Measurements from ENCODE around the gene SDK1. TPM values are rescaled to one million over a fixed set of nuclear protein-coding genes. Genes with fewer than 3 reads are reported as not detected.

SDK1 gene
- total and polyA plus RNA-seq, 2 experiments from 2014 or later = 4.1 to 16.5 TPM

GRCh38 chr7:3943779-3944520 is 642.9 kb downstream of the SDK1 start:
- Histone ChIP-seq H3K27me3 (no peaks in the 10 kb centered on the region), H3K27ac (no peak overlapping the region), H3K4me3 (no peak overlapping the region), H3K36me3 (no peaks in the 10 kb centered on the region), H3K4me1 (ENCODE audit: low read depth) (no peaks in the 10 kb centered on the region), H3K9me3 (ENCODE audit: low read depth) (no peaks in the 10 kb centered on the region)
- no peak for TF ChIP-seq CTCF (IDR thresholded peaks at IDR 0.05; ENCODE audit: low read depth, low read length)
- no peak for DNase-seq (ENCODE audit: low read depth in 1 of 2, low spot score in 1 of 2)

- no peak overlapping the region for H3K4me3 ChIP-seq
- DNase-seq (ENCODE audit: low read depth in 1 of 2, low spot score in 1 of 2) = no peak
- no peak overlapping the region for H3K27ac ChIP-seq
- no peaks in the 10 kb centered on the region for H3K9me3 ChIP-seq (ENCODE audit: low read depth)
- no peaks in the 10 kb centered on the region for H3K27me3 ChIP-seq
- no peaks in the 10 kb centered on the region for H3K36me3 ChIP-seq
- TF ChIP-seq CTCF (IDR thresholded peaks at IDR 0.05; ENCODE audit: low read depth, low read length) = no peak
- H3K4me1 ChIP-seq (ENCODE audit: low read depth) = no peaks in the 10 kb centered on the region
These were observed 648.2 kb downstream of the SDK1 start for GRCh38 chr7:3949242-3949640.

GRCh38 chr7:3950249-3950648 is 649.2 kb downstream of the SDK1 start:
- TF ChIP-seq CTCF (IDR thresholded peaks at IDR 0.05; ENCODE audit: low read depth, low read length) = no peak
- H3K4me3 ChIP-seq = no peak overlapping the region
- no peaks in the 10 kb centered on the region for H3K9me3 ChIP-seq (ENCODE audit: low read depth)

GRCh38 chr7:3951316-3952055 is 650.4 kb downstream of the SDK1 start:
- no peaks in the 10 kb centered on the region for H3K36me3 ChIP-seq
- H3K27me3 ChIP-seq = no peaks in the 10 kb centered on the region
- H3K27ac ChIP-seq = no peak overlapping the region
- H3K9me3 ChIP-seq (ENCODE audit: low read depth) = no peaks in the 10 kb centered on the region
- no peak for TF ChIP-seq CTCF (IDR thresholded peaks at IDR 0.05; ENCODE audit: low read depth, low read length)
- H3K4me1 ChIP-seq (ENCODE audit: low read depth) = no peaks in the 10 kb centered on the region
- DNase-seq (ENCODE audit: low read depth in 1 of 2, low spot score in 1 of 2) = no peak
- H3K4me3 ChIP-seq = no peak overlapping the region

More at GRCh38 chr7:3950249-3950648, 649.2 kb downstream of the SDK1 start:
- H3K27ac ChIP-seq = no peak overlapping the region
- no peak for DNase-seq (ENCODE audit: low read depth in 1 of 2, low spot score in 1 of 2)
- H3K4me1 ChIP-seq (ENCODE audit: low read depth) = no peaks in the 10 kb centered on the region
- H3K36me3 ChIP-seq = no peaks in the 10 kb centered on the region
- no peaks in the 10 kb centered on the region for H3K27me3 ChIP-seq

GRCh38 chr7:3953133-3953532 is 652.1 kb downstream of the SDK1 start:
- no peak overlapping the region for H3K27ac ChIP-seq
- TF ChIP-seq CTCF (IDR thresholded peaks at IDR 0.05; ENCODE audit: low read depth, low read length) = no peak
- DNase-seq (ENCODE audit: low read depth in 1 of 2, low spot score in 1 of 2) = no peak
- H3K27me3 ChIP-seq = no peaks in the 10 kb centered on the region
- no peak overlapping the region for H3K4me3 ChIP-seq
- no peaks in the 10 kb centered on the region for H3K9me3 ChIP-seq (ENCODE audit: low read depth)
- no peaks in the 10 kb centered on the region for H3K36me3 ChIP-seq
- no peaks in the 10 kb centered on the region for H3K4me1 ChIP-seq (ENCODE audit: low read depth)
